Panc1 (cell line): ENCODE results near the gene ITPR3.

Experiments used
- CTCF ChIP-seq: fragments of 450-650 bp; IDR thresholded peaks from 2 replicates; pipeline ENCODE4 v1.5.1; 2017; ENCODE audit warnings: mild to moderate bottlenecking
- POLR2AphosphoS5 ChIP-seq: IDR thresholded peaks from 2 replicates; pipeline ENCODE4 v1.6.1; 2012; ENCODE audit warnings: mild to moderate bottlenecking, low read depth, low read length, moderate library complexity
- REST ChIP-seq, 2 experiments: IDR thresholded peaks; 2 replicates each; pipeline ENCODE4 v1.6.1; 2011 to 2012; ENCODE audit warnings: low read depth in 2 of 2, control low read depth in 1 of 2, low read length in 1 of 2, mild to moderate bottlenecking in 1 of 2, moderate library complexity in 1 of 2; ENCODE audit not compliant: insufficient read depth in 1 of 2
- SIN3A ChIP-seq: IDR thresholded peaks from 2 replicates; pipeline ENCODE4 v1.6.1; 2012; ENCODE audit warnings: low read depth, mild to moderate bottlenecking, low read length, moderate library complexity, borderline replicate concordance; ENCODE audit not compliant: insufficient read depth
- TCF7L2 ChIP-seq: IDR thresholded peaks from 2 replicates; pipeline ENCODE4 v1.6.1; 2011; ENCODE audit warnings: mild to moderate bottlenecking, low read depth, low read length, inconsistent platforms

GRCh38 chr6:33744895-33745546, 123.9 kb downstream of the ITPR3 start:
- TF ChIP-seq CTCF, result no peak
- TF ChIP-seq REST (IDR thresholded peaks at IDR 0.05; ENCODE audit: insufficient read depth in 1 of 2, low read depth in 2 of 2, low read length in 1 of 2), result no peak
- no peak for TF ChIP-seq POLR2AphosphoS5
- TF ChIP-seq TCF7L2, result no peak
- no peak for TF ChIP-seq SIN3A
